Activated naive CD4-positive, alpha-beta T cell treated with anti-CD3 and anti-CD28 coated beads, Interleukin-2, amount 50 U/mL, for 24 hours (primary cell): ENCODE results near the gene XAGE3.
"Not testable (repeated sequence)": the region's sequence is repeated elsewhere in the genome, so short reads cannot be mapped to it uniquely, and the experiment has no call there.

Experiments
- H3K27ac Mint-ChIP-seq: one replicate; pipeline ENCODE4 v1.8.0; 2021; ENCODE audit warnings: mild to moderate bottlenecking, mixed read lengths
- H3K27me3 Mint-ChIP-seq: one replicate; pipeline ENCODE4 v1.8.0; 2021; ENCODE audit warnings: mixed read lengths
- H3K36me3 Mint-ChIP-seq: one replicate; pipeline ENCODE4 v1.8.0; 2021; ENCODE audit warnings: mixed read lengths
- H3K4me1 Mint-ChIP-seq: one replicate; pipeline ENCODE4 v1.8.0; 2021; ENCODE audit warnings: mixed read lengths
- H3K4me3 Mint-ChIP-seq: one replicate; pipeline ENCODE4 v1.8.0; 2021; ENCODE audit warnings: mild to moderate bottlenecking, mixed read lengths
- H3K9me3 Mint-ChIP-seq: one replicate; pipeline ENCODE4 v1.8.0; 2021; ENCODE audit warnings: mixed read lengths

Gene XAGE3, protein sequence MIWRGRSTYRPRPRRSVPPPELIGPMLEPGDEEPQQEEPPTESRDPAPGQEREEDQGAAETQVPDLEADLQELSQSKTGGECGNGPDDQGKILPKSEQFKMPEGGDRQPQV

GRCh38 chrX:52867610-52868348, at the start of gene XAGE3:
Gene XAGE3 (minus strand): TSS chrX:52868083. CDS start chrX:52867133, 950 bp downstream.
- Mint-ChIP-seq H3K9me3 (no peaks in the 10 kb centered on the region), H3K27me3 (no peaks in the 10 kb centered on the region), H3K36me3 (no peaks in the 10 kb centered on the region), H3K4me1 (no peaks in the 10 kb centered on the region), H3K27ac (no peak within 1 kb of the TSS), H3K4me3 (no peak within 1 kb of the TSS)

DNA sequence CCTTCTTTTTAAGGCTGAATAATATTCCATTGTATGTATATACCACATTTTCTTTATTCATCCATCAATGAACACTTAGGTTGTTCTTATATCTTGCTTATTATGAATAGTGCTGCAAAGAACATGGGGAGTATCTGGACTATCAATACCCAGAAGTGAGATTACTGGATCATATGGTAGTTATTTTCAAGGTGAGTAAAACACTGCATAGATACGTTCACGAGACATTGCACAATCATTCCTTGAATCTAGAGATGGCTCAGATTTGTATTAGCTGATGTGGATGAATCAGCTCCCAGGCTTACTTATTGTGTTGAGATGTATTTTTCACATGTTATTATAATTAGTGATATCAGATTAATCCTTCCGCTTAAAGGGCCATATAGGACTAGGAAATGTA, 46.8 kb upstream of the XAGE3 start:
- not testable (repeated sequence) for H3K4me1 Mint-ChIP-seq, H3K4me3 Mint-ChIP-seq, H3K36me3 Mint-ChIP-seq, H3K9me3 Mint-ChIP-seq, H3K27me3 Mint-ChIP-seq, H3K27ac Mint-ChIP-seq

DNA sequence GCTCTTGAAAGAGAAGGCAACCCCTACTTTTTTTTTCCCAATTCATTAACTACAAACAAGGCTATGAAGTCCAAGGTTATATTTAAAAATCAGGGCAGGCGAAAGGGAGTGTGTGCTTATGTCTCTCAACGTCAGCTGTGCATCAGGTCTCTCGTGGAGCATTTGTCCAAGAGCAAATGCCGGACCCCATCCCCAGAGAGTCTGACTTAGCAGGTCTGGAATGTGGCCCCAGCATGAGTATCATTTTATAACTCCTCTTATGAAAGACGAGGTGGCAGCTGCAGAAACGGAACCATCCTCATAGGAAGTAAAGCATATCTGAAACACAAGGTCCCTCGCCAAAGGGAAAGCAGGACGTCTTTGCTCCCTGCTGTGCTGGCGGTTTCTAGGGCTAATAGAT, 45.8 kb upstream of the XAGE3 start:
- H3K4me3 Mint-ChIP-seq, H3K27me3 Mint-ChIP-seq, H3K27ac Mint-ChIP-seq, H3K36me3 Mint-ChIP-seq, H3K4me1 Mint-ChIP-seq, H3K9me3 Mint-ChIP-seq: not testable (repeated sequence)

- H3K4me1 Mint-ChIP-seq, H3K4me3 Mint-ChIP-seq, H3K36me3 Mint-ChIP-seq, H3K9me3 Mint-ChIP-seq, H3K27me3 Mint-ChIP-seq, H3K27ac Mint-ChIP-seq: not testable (repeated sequence)
Observed at GRCh38 chrX:52909313-52909969, 41.6 kb upstream of the XAGE3 start.

DNA sequence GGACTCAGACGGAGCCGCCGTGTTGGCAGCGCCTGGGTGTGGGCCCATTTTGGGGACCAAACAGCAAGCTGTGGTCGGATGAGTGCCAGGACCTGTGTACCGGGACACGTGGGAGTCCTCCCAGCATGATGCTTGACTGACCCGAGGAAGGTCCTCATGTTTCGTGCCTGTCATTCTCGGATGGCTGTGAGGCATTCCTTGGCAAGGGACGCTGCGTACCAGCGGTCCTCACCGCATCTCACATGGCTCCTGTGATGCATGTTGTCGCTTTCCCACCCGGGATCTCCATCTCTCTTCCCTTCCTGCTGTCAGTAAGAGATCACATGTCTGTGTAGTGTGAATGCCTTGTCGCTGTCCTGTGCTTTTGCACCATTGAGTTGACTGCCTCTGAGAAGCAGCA, 40.0 kb upstream of the XAGE3 start:
- not testable (repeated sequence) for H3K36me3 Mint-ChIP-seq, H3K9me3 Mint-ChIP-seq, H3K4me3 Mint-ChIP-seq, H3K4me1 Mint-ChIP-seq, H3K27me3 Mint-ChIP-seq, H3K27ac Mint-ChIP-seq

DNA sequence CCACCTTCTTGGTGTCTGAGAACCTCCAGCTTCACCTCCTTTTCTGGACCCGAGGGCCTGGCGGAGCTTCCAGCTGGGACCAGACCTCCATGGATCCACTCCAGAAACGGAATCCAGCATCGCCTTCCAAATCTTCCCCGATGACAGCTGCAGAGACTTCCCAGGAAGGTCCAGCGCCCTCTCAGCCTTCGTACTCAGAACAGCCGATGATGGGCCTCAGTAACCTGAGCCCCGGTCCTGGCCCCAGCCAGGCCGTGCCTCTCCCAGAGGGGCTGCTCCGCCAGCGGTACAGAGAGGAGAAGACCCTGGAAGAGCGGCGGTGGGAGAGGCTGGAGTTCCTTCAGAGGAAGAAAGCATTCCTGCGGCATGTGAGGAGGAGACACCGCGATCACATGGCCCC, 39.3 kb upstream of the XAGE3 start:
- H3K4me3 Mint-ChIP-seq, H3K9me3 Mint-ChIP-seq, H3K36me3 Mint-ChIP-seq, H3K27ac Mint-ChIP-seq, H3K4me1 Mint-ChIP-seq, H3K27me3 Mint-ChIP-seq: not testable (repeated sequence)

DNA sequence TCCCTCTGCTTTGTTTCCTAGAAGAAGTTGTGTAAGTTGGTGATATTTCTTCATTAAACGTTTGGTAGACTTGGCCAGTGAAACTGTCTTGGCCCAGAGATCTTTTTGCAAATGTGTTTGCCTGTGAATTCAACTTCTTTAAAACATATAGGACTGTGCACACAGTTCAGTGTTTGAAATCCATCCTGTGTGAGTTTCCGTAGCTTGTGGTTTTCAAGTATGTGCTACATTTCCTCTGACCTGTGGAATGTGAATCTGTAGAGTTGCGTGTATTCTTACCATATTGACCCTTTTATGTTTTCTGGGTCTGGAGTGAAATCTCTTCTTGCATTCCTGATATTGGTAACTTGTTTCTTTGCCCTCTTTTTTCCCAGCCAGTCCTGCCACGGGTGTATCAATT, 38.2 kb upstream of the XAGE3 start:
- H3K27me3 Mint-ChIP-seq, result not testable (repeated sequence)

DNA sequence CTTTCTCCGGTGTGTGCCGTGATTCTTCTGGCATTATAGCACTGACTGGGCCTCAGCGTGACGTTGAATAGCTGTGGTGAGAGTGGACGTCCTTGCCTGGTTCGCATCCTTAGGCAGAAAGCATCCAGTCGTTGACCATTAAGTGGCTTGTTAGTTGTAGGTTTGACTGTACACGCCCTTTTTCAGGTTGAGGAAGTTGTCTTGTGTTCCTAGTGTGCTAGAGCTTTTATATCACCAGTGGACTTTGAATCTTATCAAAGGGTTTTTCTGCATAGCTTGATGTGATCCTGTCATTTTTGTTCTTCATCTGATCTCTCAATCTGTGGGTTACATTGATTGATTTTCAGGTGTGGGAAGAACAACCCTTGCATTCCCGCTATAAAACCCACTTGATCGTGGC, 37.6 kb upstream of the XAGE3 start:
- not testable (repeated sequence) for H3K27me3 Mint-ChIP-seq, H3K27ac Mint-ChIP-seq, H3K36me3 Mint-ChIP-seq, H3K4me1 Mint-ChIP-seq, H3K4me3 Mint-ChIP-seq, H3K9me3 Mint-ChIP-seq

More for the DNA sequence above, 38.2 kb upstream of the XAGE3 start:
- H3K36me3 Mint-ChIP-seq, H3K4me3 Mint-ChIP-seq, H3K9me3 Mint-ChIP-seq, H3K27ac Mint-ChIP-seq, H3K4me1 Mint-ChIP-seq: not testable (repeated sequence)

DNA sequence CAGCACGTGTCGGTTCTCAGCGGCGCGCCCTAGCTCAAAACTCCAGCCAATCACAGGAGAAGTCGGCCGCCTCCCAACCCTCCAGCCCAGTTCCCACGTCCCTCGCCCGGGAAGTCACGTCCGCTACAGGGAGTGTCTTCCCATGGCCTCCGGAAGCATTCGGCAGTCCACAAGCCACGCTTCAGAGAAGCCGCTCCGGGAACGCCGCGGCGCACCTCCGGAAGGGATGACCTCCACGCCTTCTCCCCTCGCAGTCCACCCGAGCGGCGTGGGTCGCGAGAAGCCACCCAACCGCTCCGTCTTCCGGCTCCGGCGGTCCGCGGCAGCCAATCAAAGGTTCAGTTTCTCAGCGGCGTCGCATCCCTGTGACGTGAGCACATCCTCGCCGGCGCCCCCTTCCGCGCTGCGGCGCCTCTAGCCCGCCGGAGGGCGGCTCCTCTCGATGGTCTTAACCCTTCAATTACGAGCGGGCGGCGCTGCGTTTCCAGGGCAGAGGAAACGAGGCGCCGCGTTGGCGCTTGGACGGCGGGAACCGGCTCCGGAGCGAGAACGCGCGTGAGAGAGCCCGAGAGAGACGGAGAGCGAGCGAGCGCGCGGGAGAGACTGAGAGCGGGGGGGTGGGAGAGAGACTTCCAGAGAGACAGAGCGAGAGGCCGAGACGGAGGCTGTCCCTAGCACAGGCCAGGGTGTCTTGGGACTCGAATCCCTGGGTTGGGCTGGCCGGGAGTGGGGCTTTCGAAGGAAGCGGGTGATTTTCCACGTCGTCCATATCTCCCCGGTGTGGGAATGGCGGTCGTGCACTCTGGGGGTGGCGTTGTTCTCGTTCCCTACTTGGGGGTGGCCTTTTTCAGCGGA, 29.2 kb upstream of the XAGE3 start, which contains the start of gene FAM156B:
TSS of gene FAM156B (plus strand) at position 476 of the 855 bp plus-strand sequence. CDS start 9,896 bp downstream, outside the sequence.
- not testable (repeated sequence) for H3K27ac Mint-ChIP-seq, H3K4me3 Mint-ChIP-seq, H3K36me3 Mint-ChIP-seq, H3K9me3 Mint-ChIP-seq, H3K27me3 Mint-ChIP-seq, H3K4me1 Mint-ChIP-seq

DNA sequence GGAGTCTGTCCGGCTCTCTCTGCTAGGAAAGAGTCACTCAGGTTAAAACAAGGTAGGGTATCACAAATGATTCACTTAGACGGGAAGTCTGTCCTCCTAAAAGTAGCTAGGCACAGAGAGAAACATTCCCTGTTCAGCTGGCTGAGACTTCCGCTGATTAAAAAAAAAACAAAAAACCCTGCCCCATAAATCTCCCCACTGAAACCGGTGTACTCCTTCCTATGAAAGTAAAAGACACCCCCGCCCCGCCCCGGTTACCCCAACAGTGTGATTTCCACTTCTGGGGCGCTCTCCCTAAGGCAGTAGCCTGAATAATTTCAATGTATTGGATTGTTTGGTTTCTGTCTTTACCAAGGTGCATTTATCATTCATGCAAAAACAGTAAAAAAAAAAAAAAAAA, 28.6 kb upstream of the XAGE3 start:
- not testable (repeated sequence) for H3K4me3 Mint-ChIP-seq, H3K27ac Mint-ChIP-seq, H3K4me1 Mint-ChIP-seq, H3K9me3 Mint-ChIP-seq, H3K36me3 Mint-ChIP-seq, H3K27me3 Mint-ChIP-seq

- not testable (repeated sequence) for H3K9me3 Mint-ChIP-seq, H3K4me1 Mint-ChIP-seq, H3K27me3 Mint-ChIP-seq, H3K36me3 Mint-ChIP-seq, H3K27ac Mint-ChIP-seq, H3K4me3 Mint-ChIP-seq
Observed at GRCh38 chrX:52888090-52888489, 20.2 kb upstream of the XAGE3 start.

- not testable (repeated sequence) for H3K27ac Mint-ChIP-seq, H3K36me3 Mint-ChIP-seq, H3K9me3 Mint-ChIP-seq, H3K27me3 Mint-ChIP-seq, H3K4me3 Mint-ChIP-seq, H3K4me1 Mint-ChIP-seq
Observed at GRCh38 chrX:52887459-52887858, 19.6 kb upstream of the XAGE3 start.

GRCh38 chrX:52876386-52876785, 8.5 kb upstream of the XAGE3 start:
- not testable (repeated sequence) for H3K4me1 Mint-ChIP-seq, H3K27ac Mint-ChIP-seq, H3K4me3 Mint-ChIP-seq, H3K9me3 Mint-ChIP-seq, H3K36me3 Mint-ChIP-seq, H3K27me3 Mint-ChIP-seq

DNA sequence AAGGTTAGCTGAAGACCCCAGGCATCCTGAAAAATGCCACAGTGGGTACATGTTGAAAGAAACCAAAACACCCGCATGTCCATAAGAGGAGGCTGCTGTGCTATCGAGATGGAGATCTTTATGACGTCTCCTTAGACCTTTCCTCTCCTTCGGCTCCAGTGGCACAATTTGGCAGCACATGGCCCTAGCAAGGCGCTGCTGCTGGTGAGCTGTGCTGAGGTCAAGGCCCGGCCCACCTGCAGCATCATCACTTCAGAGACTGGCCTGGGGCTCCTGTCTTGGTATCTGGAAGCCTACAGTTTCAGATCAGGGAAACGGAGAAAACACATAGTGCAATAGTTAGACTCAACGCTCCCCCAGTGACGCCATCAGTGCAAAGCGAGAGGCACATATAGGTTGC, 7.6 kb upstream of the XAGE3 start:
- not testable (repeated sequence) for H3K9me3 Mint-ChIP-seq, H3K27ac Mint-ChIP-seq, H3K4me1 Mint-ChIP-seq, H3K27me3 Mint-ChIP-seq, H3K36me3 Mint-ChIP-seq, H3K4me3 Mint-ChIP-seq

DNA sequence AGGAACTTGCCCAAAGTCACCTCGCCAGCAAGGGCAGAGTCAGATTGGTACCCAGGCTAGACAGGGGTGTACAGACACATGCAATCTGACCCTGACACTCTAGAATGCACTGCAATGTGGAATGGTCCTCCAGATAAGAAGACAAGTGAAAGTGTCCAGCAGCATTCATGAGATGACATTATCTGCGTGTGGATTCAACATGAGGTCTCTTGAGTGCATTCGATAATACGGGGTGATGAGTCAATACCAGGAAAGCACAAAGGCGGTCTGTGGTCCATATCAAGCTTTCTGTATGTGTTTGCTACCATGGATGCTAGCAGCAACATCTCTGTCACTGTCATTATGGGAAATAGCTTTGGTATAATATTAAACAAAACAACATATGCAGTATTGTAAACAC, 6.8 kb upstream of the XAGE3 start:
- Mint-ChIP-seq H3K27ac (no peak overlapping the region), H3K27me3 (no peaks in the 10 kb centered on the region), H3K4me1 (no peaks in the 10 kb centered on the region), H3K36me3 (no peaks in the 10 kb centered on the region), H3K4me3 (no peak overlapping the region), H3K9me3 (no peaks in the 10 kb centered on the region)

DNA sequence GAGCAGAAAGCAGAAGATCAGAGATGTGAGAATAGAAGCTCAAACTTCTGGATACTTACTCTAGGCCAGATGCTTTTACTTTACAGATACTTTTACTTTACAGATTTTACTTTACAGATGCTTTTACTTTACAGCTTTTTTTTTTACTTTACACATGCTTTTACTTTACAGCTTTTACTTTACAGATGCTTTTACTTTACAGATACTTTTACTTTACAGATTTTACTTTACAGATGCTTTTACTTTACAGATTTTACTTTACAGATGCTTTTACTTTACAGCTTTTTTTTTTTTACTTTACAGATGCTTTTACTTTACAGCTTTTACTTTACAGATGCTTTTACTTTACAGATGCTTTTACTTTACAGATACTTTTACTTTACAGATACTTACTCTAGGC, 5.9 kb upstream of the XAGE3 start:
- not testable (repeated sequence) for H3K9me3 Mint-ChIP-seq, H3K4me3 Mint-ChIP-seq, H3K27me3 Mint-ChIP-seq, H3K4me1 Mint-ChIP-seq, H3K27ac Mint-ChIP-seq, H3K36me3 Mint-ChIP-seq
